Activated CD4-positive, CD25-positive, alpha-beta regulatory T cell (primary cell): Measurements from ENCODE around the gene PVALB.

ENCODE experiments used
- DNase-seq, 4 experiments: peaks; one replicate each; lab custom pipeline; 2025; lab: John Stamatoyannopoulos, UW

The PVALB gene

DNA sequence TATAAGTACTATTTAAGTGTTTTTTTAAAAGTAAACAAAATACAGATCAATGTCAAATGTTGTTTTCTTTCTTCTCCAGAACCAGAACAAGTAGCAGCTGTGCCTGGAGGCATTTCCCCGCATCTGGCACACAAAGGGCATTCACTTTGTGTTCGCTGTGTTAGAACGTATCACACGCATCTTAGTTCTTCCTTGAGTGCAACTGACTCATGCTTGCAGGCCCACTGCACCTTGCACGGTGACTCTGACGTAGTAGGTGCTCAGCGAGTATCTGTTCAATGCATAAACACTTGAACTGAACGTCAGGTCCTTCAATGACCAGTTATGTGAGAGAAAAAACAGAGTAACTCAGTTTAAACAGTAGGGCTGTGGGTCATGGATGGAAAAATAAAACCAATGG lies 44.4 kb downstream of the PVALB start:
- DNase-seq, result no peak

DNA sequence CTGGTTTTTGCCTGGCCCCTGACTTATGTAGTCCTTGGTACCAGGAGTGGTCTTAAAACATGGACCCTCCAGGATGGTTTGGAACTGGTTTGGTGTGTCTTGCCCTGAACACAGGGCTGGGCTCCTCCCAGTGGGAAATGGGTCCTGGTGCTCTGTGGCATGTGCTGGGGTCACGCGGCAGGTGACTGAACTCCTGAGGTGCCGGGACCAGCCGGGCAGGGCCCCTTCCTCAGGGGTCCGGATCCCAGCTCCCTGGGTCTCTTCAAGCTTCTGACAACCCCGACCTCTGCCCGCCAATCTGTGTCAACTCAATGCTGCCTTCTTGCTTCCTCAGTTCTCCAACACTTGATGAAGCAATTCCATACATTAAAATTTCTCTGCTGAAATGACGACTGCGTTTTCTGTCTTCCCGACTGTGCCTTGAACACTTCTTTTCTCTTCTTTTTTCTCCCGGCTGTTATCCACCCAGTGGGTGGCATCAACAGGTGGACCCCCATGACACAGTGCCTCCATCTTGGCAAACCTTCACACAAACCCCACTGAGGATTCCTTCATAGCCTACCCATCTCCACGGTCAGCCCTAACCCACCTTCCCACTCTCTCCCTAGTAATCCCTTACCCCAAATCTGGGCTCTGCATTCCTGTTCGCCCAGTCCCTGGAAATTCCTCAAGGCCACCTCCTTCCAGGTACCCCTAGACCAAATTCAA lies 45.3 kb downstream of the PVALB start:
- no peak for DNase-seq

GRCh38 chr22:36770513-36771231 lies 46.2 kb downstream of the PVALB start:
- DNase-seq, result no peak

GRCh38 chr22:36769541-36770512 lies 47.0 kb downstream of the PVALB start:
- DNase-seq, result no peak

GRCh38 chr22:36768616-36769015 lies 48.2 kb downstream of the PVALB start:
- no peak for DNase-seq

DNA sequence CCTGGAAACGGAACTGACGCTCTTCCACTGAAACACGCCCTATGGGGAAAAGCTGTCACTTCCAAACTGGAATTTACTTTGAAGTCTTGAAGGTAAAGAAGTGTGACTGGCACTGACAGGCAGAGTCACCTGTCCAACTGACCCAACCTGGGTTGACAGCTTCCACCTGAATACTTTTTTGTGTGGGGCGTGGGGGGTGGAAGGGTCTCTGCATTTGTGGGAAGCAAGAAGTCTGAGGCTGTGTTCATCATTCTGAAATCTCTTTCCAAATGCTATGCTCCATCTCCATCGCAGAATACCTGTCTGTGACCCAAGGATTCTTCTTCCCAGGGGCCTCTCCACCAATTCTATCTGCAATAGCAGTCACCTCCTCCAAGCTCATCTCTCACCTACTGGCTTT lies 48.7 kb downstream of the PVALB start:
- DNase-seq, result no peak

- DNase-seq, result no peak
Measured at GRCh38 chr22:36767035-36767775, 49.6 kb downstream of the PVALB start.

DNA sequence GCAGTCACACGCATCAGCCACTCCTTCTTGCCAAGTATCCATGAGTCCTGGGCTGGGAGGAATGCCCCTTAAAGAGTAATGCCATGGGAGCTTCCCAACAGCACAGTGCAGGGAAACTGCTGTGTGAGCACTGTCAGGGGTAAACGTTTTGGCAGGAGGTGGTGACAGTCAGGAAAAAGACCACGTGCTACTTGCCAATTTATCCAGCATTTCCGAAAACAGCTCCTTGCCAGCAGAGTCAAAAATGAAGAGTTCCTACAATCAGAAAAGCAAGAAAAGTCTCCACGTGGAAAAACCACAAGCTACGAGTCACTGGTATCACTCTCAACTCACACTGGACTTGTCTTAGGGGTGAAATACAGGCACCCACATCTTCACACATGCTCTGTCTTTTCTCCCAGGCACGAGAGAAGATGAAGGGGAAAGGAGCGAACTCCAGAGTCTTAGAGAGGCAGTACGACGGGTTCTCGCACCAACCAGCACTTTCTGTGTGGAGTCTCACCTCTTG lies 50.8 kb downstream of the PVALB start:
- no peak for DNase-seq

DNA sequence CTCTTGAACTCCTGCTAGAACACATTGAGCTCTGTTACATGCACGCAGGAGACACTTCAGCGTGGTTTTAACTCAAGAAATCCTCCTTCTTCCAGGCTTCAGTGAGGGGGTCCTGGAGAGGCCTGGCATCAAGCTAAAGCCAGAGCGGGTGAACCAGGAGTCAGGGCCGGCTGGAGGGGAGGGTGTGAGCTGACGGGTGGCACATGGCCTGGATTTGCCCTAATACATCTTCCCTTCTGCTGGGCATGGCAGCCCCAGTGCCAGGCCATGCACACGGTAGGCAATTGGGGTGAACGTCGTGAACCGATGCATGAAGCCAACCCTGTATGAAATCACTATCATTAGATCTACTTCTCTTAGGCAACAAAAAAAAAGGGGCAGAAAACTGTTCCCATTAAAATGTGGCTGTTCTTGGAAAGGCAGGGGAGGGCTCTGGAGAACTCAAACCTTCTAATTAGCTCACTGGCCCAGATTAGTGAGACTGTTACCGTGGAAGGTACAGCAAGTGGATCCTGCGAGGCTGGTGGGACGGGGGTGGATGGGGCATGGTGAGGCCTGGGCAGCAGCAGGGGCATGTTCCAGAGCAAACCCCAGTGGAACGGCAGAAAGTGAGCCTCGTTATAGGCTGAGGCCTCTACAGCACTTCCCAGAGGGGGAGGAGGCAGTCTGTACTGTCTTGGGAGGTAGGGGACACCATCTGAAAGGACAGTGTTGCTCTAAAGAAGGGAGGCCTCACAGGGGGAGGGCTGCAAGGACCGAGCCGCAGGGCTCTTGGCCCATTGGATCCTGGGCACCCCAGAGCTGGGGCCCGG lies 51.5 kb downstream of the PVALB start:
- no peak for DNase-seq

DNA sequence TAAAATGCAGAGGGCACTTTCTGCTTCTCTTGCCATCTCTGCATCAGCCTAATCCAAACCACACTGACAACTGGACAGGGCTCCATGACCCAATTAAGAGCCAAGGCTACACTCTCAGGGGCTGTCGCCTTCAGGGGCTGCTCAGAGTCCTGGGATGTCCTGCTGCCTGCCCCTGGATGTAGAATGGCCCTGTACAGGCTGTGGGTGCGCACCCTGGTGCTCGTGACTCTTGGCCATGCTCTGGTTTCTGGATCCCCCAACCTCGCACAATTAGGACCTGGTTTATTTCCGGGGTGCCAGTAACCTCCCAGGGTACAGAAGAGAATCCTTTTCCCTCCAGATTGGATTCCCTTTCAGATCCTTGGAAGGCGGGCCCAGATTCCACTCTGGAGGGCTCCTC lies 52.2 kb downstream of the PVALB start:
- no peak for DNase-seq

DNA sequence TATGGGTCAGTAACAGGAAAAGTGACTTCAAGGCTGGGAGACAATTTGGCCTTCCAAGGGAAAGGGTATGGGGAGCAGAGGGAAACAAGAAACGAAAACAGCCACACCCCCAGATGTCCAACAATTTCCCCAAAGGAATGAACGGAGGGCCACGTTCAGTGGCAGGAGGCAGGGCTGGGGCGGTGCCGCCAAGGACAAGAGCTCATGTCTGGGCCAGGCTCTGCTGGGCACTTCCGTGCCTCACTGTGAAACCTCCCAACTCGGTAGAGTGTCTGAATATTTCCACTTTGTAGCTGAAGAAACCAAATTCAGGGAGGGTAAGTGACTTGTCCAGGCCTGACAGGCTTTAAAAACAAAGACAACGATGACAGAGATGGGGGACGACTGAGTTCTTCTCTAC lies 52.8 kb downstream of the PVALB start:
- no peak for DNase-seq

DNA sequence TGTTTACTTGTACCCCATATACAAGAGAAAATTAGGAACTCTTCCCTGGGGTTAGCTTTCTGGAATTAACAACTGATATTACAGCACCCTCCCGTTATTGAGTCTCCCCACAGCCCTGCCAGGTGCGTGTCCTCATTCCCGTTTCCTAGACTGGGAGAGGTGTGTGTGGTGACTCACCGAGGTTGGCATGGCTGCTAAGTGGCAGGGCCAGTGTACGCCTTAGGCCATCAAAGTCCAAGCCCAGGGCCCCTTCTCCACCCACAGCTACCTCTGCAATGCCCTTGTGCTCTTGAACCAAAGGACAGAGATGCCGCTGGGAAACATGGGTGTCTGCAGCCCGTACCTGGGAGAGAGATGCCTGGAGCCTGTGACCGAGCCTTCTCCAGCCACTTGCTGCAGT lies 53.3 kb downstream of the PVALB start:
- no peak for DNase-seq

- no peak for DNase-seq
Measured at GRCh38 chr22:36762687-36763260, 54.1 kb downstream of the PVALB start.

DNA sequence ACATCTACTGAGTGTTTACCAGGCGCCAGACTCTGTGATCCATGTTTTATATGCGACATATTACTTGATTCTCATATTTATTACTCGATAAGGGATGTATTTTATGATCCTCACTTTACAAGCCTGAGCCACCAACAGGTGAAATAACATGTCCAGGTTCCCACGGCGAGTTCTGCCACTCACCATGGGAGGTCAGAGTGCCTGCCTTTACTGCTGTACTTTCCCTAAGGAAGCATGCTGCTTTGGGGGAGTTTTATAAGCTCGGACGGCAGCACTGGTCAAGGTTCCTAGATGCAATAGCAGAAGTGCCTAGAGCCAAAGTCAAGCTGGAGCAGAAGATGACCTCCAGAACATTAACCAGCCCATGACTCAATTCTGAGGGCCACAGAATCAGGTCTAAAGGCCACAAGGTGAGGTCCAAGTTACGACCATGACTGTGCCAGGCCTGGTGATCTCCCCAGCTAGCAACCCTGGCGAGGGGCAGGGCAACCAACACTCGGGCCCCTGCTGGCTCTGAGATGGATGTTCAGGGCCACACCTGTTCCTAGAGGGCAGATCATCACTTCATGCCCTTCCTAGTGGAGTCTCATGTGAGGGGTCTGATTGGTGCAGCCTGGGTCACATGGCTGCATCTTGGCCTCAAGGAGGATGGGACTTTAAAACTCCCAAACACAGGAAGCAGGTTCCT lies 55.1 kb downstream of the PVALB start:
- DNase-seq, result no peak

DNA sequence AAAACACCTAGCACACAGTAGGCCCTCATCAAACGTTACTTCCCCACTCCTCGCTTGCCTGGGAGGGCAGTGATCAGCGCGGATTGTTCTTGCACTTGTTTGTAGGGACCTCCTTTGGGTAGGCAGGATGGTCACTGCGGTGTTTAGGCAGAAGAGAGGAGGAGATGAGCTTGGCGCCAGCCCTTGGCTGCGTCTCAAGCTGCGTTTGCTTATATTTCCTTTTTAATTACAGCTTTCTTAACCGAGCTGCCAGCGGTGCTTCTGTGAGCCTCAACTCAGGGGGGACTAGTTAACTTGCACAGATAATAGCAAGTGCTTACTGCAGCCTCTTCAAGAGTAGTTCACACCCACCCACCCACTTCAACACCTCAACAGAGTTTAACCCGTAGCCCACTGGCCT lies 56.0 kb downstream of the PVALB start:
- no peak for DNase-seq

- no peak for DNase-seq
Measured at GRCh38 chr22:36759481-36760159, 57.2 kb downstream of the PVALB start.

- no peak for DNase-seq
Measured at GRCh38 chr22:36758792-36759271, 58.0 kb downstream of the PVALB start.

DNA sequence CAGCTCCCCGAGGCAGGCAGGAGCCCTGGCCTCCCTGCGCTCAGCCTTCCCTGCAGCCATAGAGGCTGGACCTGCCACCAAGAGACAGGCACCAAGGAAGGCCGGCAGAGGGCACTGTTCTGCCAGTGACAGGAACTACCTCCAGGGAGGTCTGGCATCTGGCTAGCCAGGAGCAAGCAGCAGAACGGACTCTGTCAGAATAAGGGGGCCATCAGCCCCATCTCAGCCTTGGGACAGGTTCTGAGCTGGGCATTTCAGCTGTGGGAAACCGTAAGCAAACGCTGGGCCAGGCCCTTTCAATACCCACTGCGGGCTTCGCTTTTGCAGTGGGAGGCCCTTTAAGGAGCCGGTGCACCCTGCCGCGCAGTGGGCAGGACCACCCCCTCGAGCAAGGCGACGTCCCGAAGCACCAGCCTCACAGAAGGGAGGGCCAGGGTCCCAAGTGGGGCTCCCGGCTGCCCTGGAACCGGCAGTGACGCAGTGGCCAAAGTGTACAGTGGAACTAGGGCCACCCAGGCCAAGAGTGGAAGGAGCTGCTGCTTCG lies 59.1 kb downstream of the PVALB start:
- DNase-seq, result peak; percentile 58 to 66 (median 62)
